GM12878 (cell line): ENCODE results near the gene ZNF624. TPM values are rescaled to one million over a fixed set of nuclear protein-coding genes. Genes with fewer than 3 reads are reported as not detected.

Source experiments
- ATAC-seq: fragments of 200-7000 bp; cut with Tn5 transposase; 3 replicates; pipeline ENCODE4 v1.9.1; 2020; ENCODE audit warnings: mild to moderate bottlenecking, moderate library complexity
- BruUV-seq: library from RNA; stranded (reverse); fragments of 400-500 nt; replicated peaks from 2 replicates; lab custom pipeline; 2021; lab: Mats Ljungman, UMichigan
- CTCF ChIA-PET: fragments of 300-600 bp; sonication (Branson Sonifier 250); formaldehyde crosslinking; extraction: SDS; loops from one replicate; lab custom pipeline; 2021; ENCODE audit warnings: inconsistent platforms; lab: Yijun Ruan, JAX
- POLR2A ChIA-PET: fragments of 350-600 bp; formaldehyde crosslinking; extraction: SDS; loops from one replicate; lab custom pipeline; 2021; ENCODE audit warnings: inconsistent platforms; lab: Charles Lee
- RAD21 ChIA-PET: fragments of 300-600 bp; sonication (Branson Sonifier 250); formaldehyde crosslinking; loops from one replicate; lab custom pipeline; 2023; ENCODE audit warnings: antibody characterized with exemption; ENCODE audit not compliant: unreplicated experiment; lab: Charles Lee
- SMC1A ChIA-PET: fragments of 300-600 bp; sonication (Branson Sonifier 250); formaldehyde crosslinking; loops from one replicate; lab custom pipeline; 2023; ENCODE audit not compliant: unreplicated experiment, uncharacterized antibody; lab: Charles Lee
- DNase-seq: peaks from one replicate; pipeline ENCODE4 v3.0.0-alpha.2; 2011; ENCODE audit warnings: low read depth, low spot score
- FAIRE-seq: peaks from 3 replicates; lab custom pipeline; 2011; peaks lifted over from hg19 to GRCh38; lab: Jason Lieb, UNC
- H2AFZ ChIP-seq: 2 replicates; pipeline ENCODE4 v1.6.0; 2011; ENCODE audit warnings: low read depth, low read length, control low read depth; ENCODE audit not compliant: control insufficient read depth
- H3K27ac ChIP-seq: 2 replicates; pipeline ENCODE4 v1.5.1; 2011; ENCODE audit warnings: control low read depth; ENCODE audit not compliant: control insufficient read depth, insufficient read depth
- H3K27me3 ChIP-seq, 2 experiments: replicated peaks in 1 of 2; 2 replicates each; pipeline versions ENCODE4 v1.6.0 to v1.6.1; 2011; ENCODE audit warnings: low read length in 1 of 2; ENCODE audit not compliant: control insufficient read depth in 2 of 2, insufficient read depth in 2 of 2
- H3K36me3 ChIP-seq, 2 experiments: 2 replicates each; pipeline ENCODE4 v1.5.1; 2011; ENCODE audit warnings: low read length in 1 of 2; ENCODE audit not compliant: control insufficient read depth in 2 of 2, insufficient read depth in 2 of 2
- H3K4me1 ChIP-seq: 2 replicates; pipeline ENCODE4 v1.6.1; 2011; ENCODE audit warnings: mild to moderate bottlenecking, low read length, moderate library complexity, mixed read lengths; ENCODE audit not compliant: control insufficient read depth, insufficient read depth
- H3K4me2 ChIP-seq: 2 replicates; pipeline ENCODE4 v1.6.0; 2011; ENCODE audit warnings: control low read depth; ENCODE audit not compliant: control insufficient read depth, insufficient read depth
- H3K4me3 ChIP-seq: fragments of 200-600 bp; sonication (generic); 2 replicates; pipeline ENCODE4 v1.5.1; 2016
- H3K79me2 ChIP-seq: 2 replicates; pipeline ENCODE4 v1.6.0; 2011; ENCODE audit warnings: low read length; ENCODE audit not compliant: control insufficient read depth, insufficient read depth
- H3K9ac ChIP-seq: 2 replicates; pipeline ENCODE4 v1.8.0; 2011; ENCODE audit warnings: low read length, control low read depth, mixed read lengths; ENCODE audit not compliant: control insufficient read depth, insufficient read depth
- H3K9me3 ChIP-seq: replicated peaks from 3 replicates; pipeline ENCODE4 v1.5.1; 2011; ENCODE audit warnings: mild to moderate bottlenecking, low read length; ENCODE audit not compliant: control insufficient read depth, insufficient read depth
- H4K20me1 ChIP-seq: 2 replicates; pipeline ENCODE4 v1.6.0; 2011; ENCODE audit not compliant: control insufficient read depth, insufficient read depth
- ATF2 ChIP-seq: IDR thresholded peaks from 2 replicates; pipeline ENCODE4 v1.6.1; 2012; ENCODE audit warnings: low read length, inconsistent platforms
- ATF7 ChIP-seq: fragments of 450-650 bp; IDR thresholded peaks from 2 replicates; pipeline ENCODE4 v1.6.1; 2016; ENCODE audit warnings: low read depth, mild to moderate bottlenecking
- BCL11A ChIP-seq: IDR thresholded peaks from 2 replicates; pipeline ENCODE4 v1.6.1; 2011; ENCODE audit warnings: low read depth, low read length
- KAT2A ChIP-seq: conservative IDR thresholded peaks from 2 replicates; pipeline ENCODE4 v1.6.1; 2011; ENCODE audit warnings: low read depth, low read length; ENCODE audit not compliant: control insufficient read depth
- LARP7 ChIP-seq: fragments of 450-650 bp; IDR thresholded peaks from 2 replicates; pipeline ENCODE4 v1.6.1; 2017; ENCODE audit warnings: mild to moderate bottlenecking
- NBN ChIP-seq: fragments of 450-650 bp; IDR thresholded peaks from 2 replicates; pipeline ENCODE4 v1.6.1; 2016
- NFYA ChIP-seq: IDR thresholded peaks from 2 replicates; pipeline ENCODE4 v1.6.1; 2011; ENCODE audit warnings: low read depth, mild to moderate bottlenecking, low read length, improper control_type of control experiment, borderline replicate concordance
- NRF1 ChIP-seq: conservative IDR thresholded peaks from 2 replicates; pipeline ENCODE4 v1.6.1; 2011; ENCODE audit warnings: mild to moderate bottlenecking, low read depth, low read length, improper control_type of control experiment
- POLR2A ChIP-seq: IDR thresholded peaks from 2 replicates; pipeline ENCODE4 v1.6.1; 2011; ENCODE audit warnings: low read depth, mild to moderate bottlenecking, low read length
- SUPT20H ChIP-seq: IDR thresholded peaks from 2 replicates; pipeline ENCODE4 v1.6.1; 2011; ENCODE audit warnings: low read depth, mild to moderate bottlenecking, low read length, moderate library complexity, borderline replicate concordance; ENCODE audit not compliant: control insufficient read depth
- TBL1XR1 ChIP-seq: IDR thresholded peaks from 2 replicates; pipeline ENCODE4 v1.6.1; 2012; ENCODE audit warnings: low read depth, low read length, improper control_type of control experiment
- ZBTB11 ChIP-seq: fragments of 450-650 bp; formaldehyde crosslinking; IDR thresholded peaks from 2 replicates; pipeline ENCODE4 v1.5.0; 2022; ENCODE audit warnings: mild to moderate bottlenecking, missing genetic modification characterization
- ZBTB33 ChIP-seq: fragments of 450-650 bp; IDR thresholded peaks from 2 replicates; pipeline ENCODE4 v1.6.1; 2017; ENCODE audit warnings: mild to moderate bottlenecking
- ZNF207 ChIP-seq: fragments of 450-650 bp; IDR thresholded peaks from 2 replicates; pipeline ENCODE4 v1.6.1; 2014; ENCODE audit warnings: antibody characterized with exemption, mild to moderate bottlenecking, borderline replicate concordance
- ZNF592 ChIP-seq: fragments of 450-650 bp; IDR thresholded peaks from 2 replicates; pipeline ENCODE4 v1.6.1; 2017; ENCODE audit warnings: mild to moderate bottlenecking, moderate library complexity
- WGBS: methylation state at CpG from one replicate; pipeline ENCODE4 v1.1.6; 2016; ENCODE audit warnings: low lambda C conversion rate; ENCODE audit not compliant: insufficient replicate concordance, insufficient coverage; ENCODE audit errors: missing lambda C conversion rate; 5-methylcytosine and 5-hydroxymethylcytosine counted together
- in situ Hi-C: fragments of 300-500 bp; cut with MboI; formaldehyde crosslinking; loops from 9 replicates; pipeline ENCODE4 v1.14.3; 2018; ENCODE audit warnings: mixed read lengths
- intact Hi-C: fragments of 100-400 bp; cut with micrococcal nuclease; formaldehyde crosslinking; loops from one replicate; pipeline ENCODE4 v1.14.2; 2022; ENCODE audit not compliant: unreplicated experiment
- polyA plus RNA-seq, 11 experiments: library from polyadenylated mRNA; depleted of rRNA in 4 of 11; unstranded in 6 of 11; stranded (reverse) in 5 of 11; fragments of >200 nt; fragmentation: Nextera tagmentation in 4 of 11; fragmentation: Illumina TruSeq in 1 of 11; extraction: Ambion mirVana in 4 of 11; extraction: Trizol in 1 of 11; gene quantifications; 1 replicate in 1 of 11; 2 replicates in 10 of 11; pipeline versions ENCODE4 v1.2.1 to v1.2.3, GENCODE V29; 2011 to 2016; ENCODE audit warnings: inconsistent platforms in 2 of 11, missing spikeins in 2 of 11, low read depth in 1 of 11
- total RNA-seq, 4 experiments: library from RNA; depleted of rRNA in 3 of 4; stranded (reverse); fragments of >200 nt in 3 of 4; fragmentation: Illumina TruSeq in 1 of 4; extraction: Trizol in 1 of 4; gene quantifications; 2 replicates each; pipeline versions ENCODE4 v1.2.1 to v1.2.3, GENCODE V29; 2013 to 2021

ZNF624 gene
- total and polyA plus RNA-seq, 10 of the 15 experiments (the other 5 are each of a cell fraction or from before 2014, with no cell fraction given) = 0.50 to 3.5 (median 2.1) TPM

GRCh38 chr17:16623282-16623681, 30.4 kb downstream of the ZNF624 start:
- intact Hi-C loops = no loop called here
- Histone ChIP-seq H3K27me3 (no peaks in the 10 kb centered on the region), H2AFZ (no peak overlapping the region), H3K4me3 (no peak overlapping the region), H4K20me1 (no peaks in the 10 kb centered on the region), H3K36me3 (no peaks in the 10 kb centered on the region; a peak in 2 of 4 replicates), H3K4me1 (no peaks in the 10 kb centered on the region), H3K79me2 (no peaks in the 10 kb centered on the region), H3K9ac (no peak overlapping the region), H3K9me3 (peaks cover 36% of the 10 kb centered on the region), H3K27ac (no peak overlapping the region), H3K4me2 (no peak overlapping the region)
- FAIRE-seq (no peak), DNase-seq (no peak), ATAC-seq (no peak)
- ChIA-PET CTCF (no interaction called here), SMC1A (no interaction called here), RAD21 (no interaction called here), POLR2A (no interaction called here)
- in situ Hi-C loops = no loop called here
- no TSS peak for BruUV-seq
- WGBS = 79% methylated on average over 6 of the region's 6 CpGs
- TF ChIP-seq NRF1 (no peak), NBN (no peak), TBL1XR1 (no peak), ATF2 (no peak), NFYA (no peak), KAT2A (no peak), ATF7 (no peak), LARP7 (no peak), ZBTB11 (no peak), POLR2A (no peak), BCL11A (no peak), SUPT20H (no peak), ZBTB33 (no peak), ZNF207 (no peak), ZNF592 (no peak)
